Measurements from ENCODE around the gene IFT43. TPM values are rescaled to one million over a fixed set of nuclear protein-coding genes. Genes with fewer than 3 reads are reported as not detected.

Gene IFT43
- total RNA-seq, 2 donors from 2014 or later = 46.3 to 49.6 TPM

- Mint-ChIP-seq H3K4me1 (peaks cover 14% of the 10 kb centered on the region), H3K9me3 (no peaks in the 10 kb centered on the region), H3K27ac (no peak overlapping the region), H3K27me3 (ENCODE audit: insufficient read depth) (no peaks in the 10 kb centered on the region), H3K36me3 (ENCODE audit: low read depth) (peaks cover 64% of the 10 kb centered on the region), H3K4me3 (no peak overlapping the region)
- H3K9me3 ChIP-seq (ENCODE audit: control insufficient read depth, low read length) = no peaks in the 10 kb centered on the region
- H3K4me3 ChIP-seq (ENCODE audit: low read length) = no peak overlapping the region
- H3K9ac ChIP-seq (ENCODE audit: extremely low read depth, low read length, poor library complexity, severe bottlenecking) = no peak overlapping the region
- peaks cover 12% of the 10 kb centered on the region for H3K4me1 ChIP-seq (ENCODE audit: control insufficient read depth, insufficient read depth, low read length)
- TF ChIP-seq CTCF (conservative IDR thresholded peaks at IDR 0.05) = no peak
- peaks cover 53% of the 10 kb centered on the region for H3K36me3 ChIP-seq (ENCODE audit: control insufficient read depth, insufficient read depth, low read length)
- no peaks in the 10 kb centered on the region for H3K27me3 ChIP-seq (ENCODE audit: control insufficient read depth, insufficient read depth, low read length, poor library complexity, severe bottlenecking)
- no peak for DNase-seq
- 91 to 100% methylated on average over 1 of the region's 1 CpG for WGBS, 2 experiments (ENCODE audit: insufficient coverage in 1 of 2, insufficient read length in 1 of 2)
- H3K27ac ChIP-seq (ENCODE audit: low read depth, low read length) = no peak overlapping the region
These were observed 10.9 kb downstream of the IFT43 start for GRCh38 chr14:75996488-75996887.

GRCh38 chr14:75999511-76000190 lies 14.1 kb downstream of the IFT43 start:
- H3K27me3 Mint-ChIP-seq (ENCODE audit: insufficient read depth) = no peaks in the 10 kb centered on the region
- H3K27ac ChIP-seq (ENCODE audit: low read depth, low read length) = no peak overlapping the region
- H3K9me3 Mint-ChIP-seq = peaks cover 13% of the 10 kb centered on the region
- no peak overlapping the region for H3K9ac ChIP-seq (ENCODE audit: extremely low read depth, low read length, poor library complexity, severe bottlenecking)
- no peak for DNase-seq
- TF ChIP-seq CTCF (conservative IDR thresholded peaks at IDR 0.05) = no peak
- WGBS, 2 experiments (ENCODE audit: insufficient coverage in 1 of 2, insufficient read length in 1 of 2) = 87 to 95% methylated on average over 3 to 6 of the region's 6 CpGs
- peaks cover 10% of the 10 kb centered on the region for H3K9me3 ChIP-seq (ENCODE audit: control insufficient read depth, low read length)
- peaks cover 77% of the 10 kb centered on the region for H3K36me3 ChIP-seq (ENCODE audit: control insufficient read depth, insufficient read depth, low read length)
- H3K36me3 Mint-ChIP-seq (ENCODE audit: low read depth) = peaks cover 72% of the 10 kb centered on the region
- H3K4me3 ChIP-seq (ENCODE audit: low read length) = no peak overlapping the region
- no peak overlapping the region for H3K4me3 Mint-ChIP-seq
- no peak overlapping the region for H3K27ac Mint-ChIP-seq
- no peaks in the 10 kb centered on the region for H3K4me1 ChIP-seq (ENCODE audit: control insufficient read depth, insufficient read depth, low read length)
- H3K27me3 ChIP-seq (ENCODE audit: control insufficient read depth, insufficient read depth, low read length, poor library complexity, severe bottlenecking) = no peaks in the 10 kb centered on the region
- H3K4me1 Mint-ChIP-seq = no peaks in the 10 kb centered on the region

GRCh38 chr14:76002383-76002782 lies 16.8 kb downstream of the IFT43 start:
- TF ChIP-seq CTCF (conservative IDR thresholded peaks at IDR 0.05) = no peak
- Mint-ChIP-seq H3K36me3 (ENCODE audit: low read depth) (peaks cover 77% of the 10 kb centered on the region), H3K4me1 (peaks cover 10% of the 10 kb centered on the region), H3K4me3 (no peak overlapping the region), H3K27ac (no peak overlapping the region), H3K9me3 (peaks cover 26% of the 10 kb centered on the region), H3K27me3 (ENCODE audit: insufficient read depth) (no peaks in the 10 kb centered on the region)
- Histone ChIP-seq H3K36me3 (ENCODE audit: control insufficient read depth, insufficient read depth, low read length) (peaks cover 74% of the 10 kb centered on the region), H3K4me3 (ENCODE audit: low read length) (no peak overlapping the region), H3K9ac (ENCODE audit: extremely low read depth, low read length, poor library complexity, severe bottlenecking) (no peak overlapping the region), H3K4me1 (ENCODE audit: control insufficient read depth, insufficient read depth, low read length) (peaks cover 3% of the 10 kb centered on the region), H3K27me3 (ENCODE audit: control insufficient read depth, insufficient read depth, low read length, poor library complexity, severe bottlenecking) (no peaks in the 10 kb centered on the region), H3K27ac (ENCODE audit: low read depth, low read length) (no peak overlapping the region), H3K9me3 (ENCODE audit: control insufficient read depth, low read length) (peaks cover 21% of the 10 kb centered on the region)
- DNase-seq = no peak
- WGBS, 2 experiments (ENCODE audit: insufficient coverage in 1 of 2, insufficient read length in 1 of 2) = 91% methylated on average over 1 of the region's 1 CpG
